GM18502 (cell line): ENCODE measurements around the gene NINL.
A peak's percentile ranks its signal among the peaks of the same experiment; 100 is the strongest.
"Not testable (repeated sequence)": the region's sequence is repeated elsewhere in the genome, so short reads cannot be mapped to it uniquely, and the experiment has no call there.

Experiments
- ATAC-seq: cut with Tn5 transposase; IDR thresholded peaks from one replicate; pipeline ENCODE4 v1.9.1; 2021; ENCODE audit warnings: mild to moderate bottlenecking; ENCODE audit not compliant: unreplicated experiment, poor library complexity

NINL gene

DNA sequence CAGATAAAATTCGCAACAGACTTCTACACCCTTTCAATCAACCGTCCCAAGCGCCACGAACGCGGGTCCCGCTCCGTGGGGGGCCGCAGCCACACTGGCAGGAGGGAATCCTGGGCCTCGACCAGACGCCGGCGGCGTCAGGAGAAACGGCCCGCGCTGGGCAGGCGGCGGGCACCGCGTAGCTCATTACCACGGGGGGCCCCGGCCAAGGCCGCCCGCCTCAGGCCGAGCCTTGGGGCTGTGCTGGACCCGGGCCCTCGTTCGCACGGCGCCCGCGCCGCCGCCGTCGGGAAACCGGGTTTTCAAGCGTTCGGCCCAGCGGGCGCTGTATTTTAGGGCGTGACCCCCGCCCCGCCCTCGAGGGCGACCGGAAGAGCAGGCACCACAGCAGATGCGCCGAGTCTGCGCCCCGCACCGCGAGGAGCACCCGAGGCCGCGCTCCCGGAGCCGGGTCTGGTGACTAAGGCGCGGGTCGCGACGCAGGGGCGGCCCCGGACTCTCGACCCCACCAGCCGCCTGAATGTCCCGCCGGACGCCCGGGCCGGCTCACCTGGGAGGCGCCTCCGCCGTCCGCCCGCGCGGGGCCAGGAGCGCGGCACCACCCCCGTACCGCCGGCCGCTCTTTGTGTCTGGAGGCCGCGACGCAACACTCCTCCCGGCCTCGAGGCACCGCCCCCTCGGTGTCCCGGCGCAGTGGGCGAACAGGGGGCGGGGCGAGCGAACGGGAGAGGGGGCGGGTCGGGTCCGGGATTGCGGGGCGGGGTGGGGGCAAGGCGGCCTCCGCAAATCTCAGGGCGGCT is at the start of gene NINL:
TSS of gene NINL (minus strand) at position 627 of the 800 bp plus-strand sequence. CDS start 58,944 bp downstream, outside the sequence.
- ATAC-seq: peak; percentile 73

DNA sequence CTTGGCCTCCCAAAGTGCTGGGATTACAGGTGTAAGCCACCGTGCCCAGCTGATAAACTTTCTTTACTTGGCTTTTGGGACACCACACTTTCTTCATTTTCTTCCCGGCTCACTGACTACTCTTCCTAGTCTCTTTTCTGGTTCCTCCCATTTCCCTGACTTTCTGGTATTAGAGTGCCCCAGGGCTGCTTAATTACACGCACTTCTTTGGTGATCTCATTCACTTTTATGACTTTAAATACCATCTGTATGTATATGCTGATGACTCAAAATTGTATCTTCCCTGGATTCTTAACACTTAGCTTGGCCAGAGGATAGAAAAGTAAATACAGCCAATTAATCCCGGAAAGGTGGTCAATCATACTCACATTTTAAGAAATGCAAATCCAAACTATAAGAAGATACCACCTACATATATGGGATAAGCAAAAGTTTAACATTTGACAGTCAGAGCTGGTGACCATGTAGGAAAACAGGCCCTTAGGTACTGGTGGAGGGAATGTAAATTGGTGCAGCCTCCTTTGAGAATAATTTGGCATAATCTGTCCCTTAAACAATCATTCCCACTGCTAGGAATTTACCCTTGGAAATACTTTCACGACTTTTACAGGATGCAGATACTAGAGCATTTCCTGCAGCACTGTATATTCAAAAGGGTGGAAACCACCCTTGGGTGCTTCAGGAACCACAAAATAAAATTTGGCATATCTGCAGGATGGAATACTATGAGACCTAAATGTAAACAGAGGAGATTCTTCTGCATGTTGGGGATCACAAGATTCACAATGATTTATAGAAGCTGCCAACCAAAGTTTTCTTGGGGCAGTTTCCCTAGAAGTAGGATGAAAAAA is 47.8 kb upstream of the NINL start:
- ATAC-seq: no peak

DNA sequence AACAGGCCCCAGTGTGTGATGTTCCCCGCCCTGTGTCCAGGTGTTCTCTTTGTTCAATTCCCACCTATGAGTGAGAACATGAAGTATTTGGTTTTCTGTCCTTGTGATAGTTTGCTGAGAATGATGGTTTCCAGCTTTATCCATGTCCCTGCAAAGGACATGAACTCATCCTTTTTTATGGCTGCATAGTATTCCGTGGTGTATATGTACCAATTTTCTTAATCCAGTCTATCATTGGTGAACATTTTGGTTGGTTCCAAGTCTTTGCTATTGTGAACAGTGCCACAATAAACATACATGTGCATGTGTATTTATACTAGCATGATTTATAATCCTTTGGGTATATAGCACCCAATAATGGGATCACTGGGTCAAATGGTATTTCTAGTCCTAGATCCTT is 45.3 kb upstream of the NINL start:
- ATAC-seq: not testable (repeated sequence)

DNA sequence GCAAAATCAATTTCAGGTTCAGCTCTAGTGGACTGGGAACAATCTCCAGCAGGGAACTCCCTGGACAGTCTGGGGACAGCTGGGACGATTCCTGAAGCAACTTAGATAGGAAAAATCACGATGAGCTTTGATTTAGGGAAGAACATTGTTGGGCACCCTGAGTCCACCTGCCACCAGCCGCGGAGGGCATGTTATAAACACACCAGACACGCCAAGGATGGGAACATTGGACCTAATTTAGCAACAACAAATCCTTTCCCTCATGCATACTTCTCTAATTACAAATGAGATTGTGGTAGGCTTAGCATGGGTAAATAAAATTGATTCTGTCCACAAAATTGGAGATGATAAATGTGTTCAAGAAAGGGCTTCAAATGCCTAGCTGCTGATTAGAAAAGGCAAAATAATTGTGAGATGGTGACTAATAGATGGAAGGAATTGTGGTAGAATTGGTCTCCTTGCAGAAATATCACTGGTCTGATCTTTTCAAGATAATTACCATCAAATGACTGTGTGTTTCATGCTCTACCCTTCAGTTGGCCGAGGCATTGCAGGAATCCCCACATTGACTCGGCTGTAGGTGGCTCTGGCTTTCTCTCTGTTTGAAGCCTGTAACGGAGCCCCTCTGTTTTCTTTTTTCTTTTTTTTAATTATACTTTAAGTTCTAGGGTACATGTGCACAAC is 44.6 kb upstream of the NINL start:
- ATAC-seq: no peak

DNA sequence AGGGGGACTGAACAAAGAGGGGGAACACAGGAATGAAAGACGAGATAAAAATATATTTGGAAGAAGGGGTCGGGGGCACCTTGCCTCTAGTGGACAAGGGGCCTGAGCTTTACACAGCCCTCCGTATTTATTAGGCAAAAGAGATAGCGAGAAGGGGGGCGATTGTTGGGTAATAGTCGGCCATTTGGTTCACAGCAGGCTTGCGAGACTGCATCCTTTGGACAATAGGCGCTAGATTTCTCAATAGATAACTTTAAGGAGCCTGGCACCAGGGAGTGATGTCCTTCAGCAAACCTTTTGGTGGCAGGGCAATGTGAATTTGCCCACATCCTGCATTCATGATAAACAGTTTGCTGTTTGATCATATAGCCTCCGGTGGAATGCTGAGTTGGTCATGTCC is 41.4 kb upstream of the NINL start:
- ATAC-seq: no peak

DNA sequence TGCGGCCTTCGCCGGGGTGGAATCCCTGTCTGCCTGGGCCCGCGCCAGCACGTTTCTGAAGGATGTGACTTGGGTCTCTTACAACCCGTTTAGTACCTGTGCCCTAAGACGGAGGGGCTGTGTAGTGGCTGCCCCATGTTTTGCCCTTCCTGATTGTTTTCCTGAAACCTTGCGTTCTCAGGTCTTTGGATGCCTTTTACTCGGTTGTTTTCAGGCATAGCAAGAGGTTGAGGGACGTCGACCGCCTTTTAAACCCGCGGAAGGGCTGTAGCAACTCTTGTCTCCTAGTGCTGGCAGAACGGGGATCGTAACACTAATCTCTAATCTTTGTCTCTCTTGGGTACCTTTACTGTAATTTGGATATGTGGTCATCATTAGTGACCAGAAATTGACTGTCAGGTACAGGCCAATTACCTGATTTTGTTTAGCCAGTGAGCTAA is 39.2 kb upstream of the NINL start:
- ATAC-seq: no peak

DNA sequence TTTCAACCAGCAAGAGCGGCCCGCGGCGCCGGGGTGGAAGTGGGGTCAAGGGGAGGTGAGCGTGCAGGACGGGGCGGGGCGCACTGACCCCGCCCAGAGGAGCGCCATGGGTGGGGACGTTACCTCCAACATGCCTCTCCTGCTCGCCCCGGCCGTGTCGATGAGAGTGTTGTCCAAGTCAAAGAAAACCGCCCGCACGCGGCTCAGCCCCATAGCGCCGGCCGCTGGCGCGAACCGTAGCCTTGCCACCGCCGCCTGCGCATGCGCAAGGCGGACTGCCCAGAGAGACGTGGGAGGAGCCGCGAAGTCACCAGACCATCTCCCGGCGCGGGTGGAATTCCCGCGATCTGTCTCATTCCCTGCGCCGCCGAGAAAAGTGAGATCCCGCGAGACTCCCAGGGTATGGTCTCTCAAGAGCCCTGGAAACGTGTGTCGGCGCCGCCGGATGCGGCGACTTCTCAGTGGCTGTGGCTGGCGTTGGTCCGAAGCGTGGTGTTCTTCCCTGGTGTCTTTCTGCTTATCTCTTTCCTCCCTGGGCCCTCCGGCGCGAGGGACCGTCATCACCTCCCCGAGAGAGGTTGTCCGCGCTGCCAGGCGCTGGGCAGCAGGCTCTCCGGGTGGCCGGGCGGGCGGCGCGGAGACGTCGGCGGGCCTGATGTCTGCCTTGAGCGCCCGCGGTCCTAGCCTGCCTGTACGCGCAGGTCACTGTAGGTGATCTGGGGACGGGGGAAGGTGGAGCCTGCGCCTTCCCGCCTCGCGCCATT is 38.6 kb upstream of the NINL start, which contains the start of gene NANP:
TSS of gene NANP (minus strand) at position 279 of the 764 bp plus-strand sequence. CDS start at position 213, 66 bp downstream.
- peak; percentile 86 for ATAC-seq

DNA sequence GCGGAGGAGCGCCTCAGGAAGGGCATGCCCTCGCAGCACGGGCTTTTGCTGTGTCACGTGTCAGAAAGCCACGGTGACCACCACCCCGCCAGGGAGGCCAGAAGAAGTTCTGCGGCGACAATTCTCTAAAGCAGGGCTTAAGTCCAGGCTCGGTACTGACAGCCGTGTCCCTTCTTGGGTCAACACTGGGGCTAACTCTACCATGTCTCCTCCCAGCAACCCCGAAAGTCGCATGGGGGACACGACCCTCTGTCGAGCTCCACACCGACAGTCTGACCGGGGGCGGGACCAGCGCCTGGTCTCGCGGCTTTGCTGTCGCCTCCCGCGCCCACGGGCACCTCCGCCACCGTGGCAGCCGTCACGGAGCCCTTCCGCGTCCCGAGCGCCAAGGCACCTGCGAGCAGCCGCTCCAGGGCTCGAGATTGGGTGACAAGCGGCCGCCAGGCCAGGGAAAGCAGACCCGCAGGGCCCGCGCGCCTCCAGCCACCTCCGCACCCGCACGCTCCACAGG is 37.9 kb upstream of the NINL start:
- peak; percentile 25 for ATAC-seq

DNA sequence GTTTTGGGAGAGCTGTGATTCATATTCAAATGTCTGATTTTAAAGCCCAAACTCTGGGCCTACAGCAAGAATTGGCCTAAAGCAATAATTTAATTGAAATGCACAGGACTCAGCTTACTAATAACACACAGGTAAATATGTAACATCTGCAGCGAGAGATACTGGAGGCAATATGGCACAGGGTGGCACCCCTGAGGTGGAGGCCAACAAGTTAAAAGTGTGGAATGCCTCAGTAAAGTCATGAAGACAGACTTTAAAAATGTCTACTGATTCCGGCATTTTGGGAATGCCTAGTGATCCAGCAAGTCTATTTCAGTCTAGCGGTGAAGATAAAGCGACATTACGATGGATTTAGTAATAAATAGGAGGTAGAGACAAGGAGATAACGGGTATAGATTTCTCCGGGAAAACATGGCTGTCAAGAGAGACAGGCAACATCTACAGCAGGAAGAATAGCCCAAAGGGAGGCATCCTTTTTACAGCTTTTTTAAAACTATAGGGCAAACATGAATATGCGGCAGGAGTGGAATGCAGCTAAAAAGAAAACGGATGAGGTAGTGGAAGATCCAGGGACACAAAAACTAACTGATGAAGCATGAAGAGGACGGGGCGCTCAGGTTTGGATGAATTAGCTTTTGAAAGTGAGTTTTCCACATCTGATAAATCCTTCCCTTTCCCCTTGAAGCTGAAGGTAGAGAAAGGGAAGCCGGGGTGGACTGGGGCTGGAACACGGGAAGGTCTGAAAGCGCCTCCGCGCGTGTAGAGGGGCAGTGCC is 37.3 kb upstream of the NINL start:
- no peak for ATAC-seq

DNA sequence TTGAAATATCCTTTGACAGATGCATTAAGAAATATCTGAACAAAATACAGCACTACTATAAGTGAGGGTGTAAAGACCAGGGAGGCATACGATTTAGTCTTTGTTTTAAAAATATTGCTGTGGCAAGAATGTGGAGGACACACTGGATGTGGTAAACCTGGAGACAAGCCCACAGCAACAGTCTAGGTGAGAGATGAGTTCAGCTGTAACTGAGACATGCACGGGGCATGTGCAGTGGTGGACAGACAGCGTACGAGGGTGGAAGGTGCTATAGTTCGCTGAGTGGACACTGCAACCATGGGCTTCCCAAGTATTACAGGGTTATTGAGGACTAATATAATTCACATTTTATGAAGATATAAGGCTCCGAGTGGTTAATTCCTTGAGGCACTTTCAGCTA is 36.7 kb upstream of the NINL start:
- ATAC-seq: no peak

DNA sequence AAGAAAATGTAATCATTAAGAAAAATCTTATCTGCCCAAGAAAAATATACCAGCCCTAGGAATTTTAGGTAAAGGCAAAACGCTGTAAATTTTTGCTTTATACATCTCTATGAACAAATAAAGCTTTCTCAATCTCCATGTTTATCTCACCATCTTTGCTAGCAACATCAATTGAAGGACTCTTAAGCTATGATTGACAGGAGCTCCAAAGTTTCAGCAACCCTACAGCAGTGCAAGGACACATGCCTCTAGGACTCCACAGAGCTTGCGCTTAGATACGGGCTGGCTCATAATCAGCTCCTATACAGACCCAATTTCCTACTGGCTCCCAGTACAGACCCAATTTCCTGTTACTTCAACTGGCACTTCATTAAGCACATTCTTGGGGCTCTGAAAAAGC is 34.2 kb upstream of the NINL start:
- no peak for ATAC-seq

DNA sequence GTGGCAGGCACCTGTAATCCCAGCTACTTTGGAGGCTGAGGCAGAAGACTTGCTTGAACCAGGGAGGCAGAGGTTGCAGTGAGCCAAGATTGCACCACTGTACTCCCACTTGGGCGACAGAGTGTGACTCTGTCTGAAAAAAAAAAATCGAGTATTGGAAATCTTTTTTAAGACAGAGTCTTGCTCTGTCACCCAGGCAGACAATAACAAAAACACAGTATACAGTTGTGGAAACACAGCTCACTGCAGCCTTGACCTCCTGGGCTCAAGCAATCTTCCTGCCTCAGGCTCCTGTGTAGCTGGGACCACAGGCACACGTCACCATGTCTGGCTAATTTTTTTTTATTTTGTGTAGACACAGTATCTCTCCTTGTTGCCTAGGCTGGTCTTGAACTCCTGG is 23.4 kb upstream of the NINL start:
- ATAC-seq: no peak

DNA sequence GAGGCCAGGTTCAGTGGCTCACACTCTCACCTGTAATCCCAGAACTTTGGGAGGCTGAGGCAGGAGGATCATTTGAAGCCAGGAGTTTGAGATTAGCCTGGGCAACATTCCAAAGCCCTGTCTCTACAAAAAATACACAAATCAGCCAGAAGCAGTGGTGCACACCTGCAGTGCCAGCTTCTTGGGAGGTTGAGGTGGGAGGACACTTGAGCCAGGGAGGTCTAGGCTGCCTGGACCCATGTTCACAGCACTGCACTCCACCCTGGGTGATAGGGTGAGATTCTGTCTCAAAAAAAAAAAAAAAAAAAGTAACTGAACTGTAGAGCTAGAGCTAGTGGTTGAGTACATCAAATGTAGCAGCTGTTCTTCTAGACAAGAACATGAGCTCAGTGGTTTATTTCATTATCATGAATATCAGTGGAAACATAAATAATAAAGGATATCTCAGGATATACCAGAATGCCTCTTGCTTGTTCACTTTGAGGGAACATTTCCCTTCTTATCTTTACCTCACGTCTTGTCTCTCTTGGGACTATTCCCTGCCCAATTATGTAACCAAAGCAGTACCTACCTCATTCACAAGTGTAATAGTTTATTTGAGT is 20.9 kb upstream of the NINL start:
- ATAC-seq: no peak

DNA sequence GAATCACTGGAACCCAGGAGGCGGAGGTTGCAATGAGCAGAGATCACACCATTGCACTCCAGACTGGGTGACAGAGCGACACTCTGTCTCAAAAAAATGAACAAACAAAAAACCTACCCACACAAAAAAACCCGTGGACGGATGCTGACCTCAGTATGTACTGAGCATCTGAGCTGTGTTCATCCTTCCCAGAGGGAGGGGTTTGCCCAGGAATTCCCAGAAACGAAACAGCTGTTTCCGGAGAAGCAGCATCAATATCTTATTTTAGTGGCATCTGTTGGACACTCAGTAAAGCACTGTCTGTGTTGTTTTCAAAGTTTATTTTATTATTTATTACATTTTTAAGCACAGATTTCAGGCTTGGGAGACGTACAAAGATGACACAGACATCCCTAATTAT is 19.8 kb upstream of the NINL start:
- no peak for ATAC-seq

DNA sequence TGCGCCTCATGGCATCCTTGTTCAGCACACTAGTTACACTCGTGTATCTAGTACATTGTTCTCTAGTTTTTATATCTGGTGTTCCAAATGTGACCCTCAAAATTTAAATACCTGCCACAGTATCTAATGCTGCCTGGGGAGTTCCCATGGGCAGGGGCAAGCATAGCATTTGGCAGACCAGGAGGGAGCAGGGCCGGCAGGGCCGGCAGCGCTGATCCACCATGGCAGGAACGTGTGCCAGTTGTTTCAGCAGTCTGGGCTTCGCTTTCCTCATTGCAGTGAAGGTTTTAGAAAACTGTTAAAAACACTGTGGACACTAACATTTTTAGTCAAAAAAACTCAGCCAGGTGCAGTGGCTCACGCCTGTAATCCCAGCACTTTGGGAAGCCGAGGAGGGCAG is 19.3 kb upstream of the NINL start:
- ATAC-seq: no peak

DNA sequence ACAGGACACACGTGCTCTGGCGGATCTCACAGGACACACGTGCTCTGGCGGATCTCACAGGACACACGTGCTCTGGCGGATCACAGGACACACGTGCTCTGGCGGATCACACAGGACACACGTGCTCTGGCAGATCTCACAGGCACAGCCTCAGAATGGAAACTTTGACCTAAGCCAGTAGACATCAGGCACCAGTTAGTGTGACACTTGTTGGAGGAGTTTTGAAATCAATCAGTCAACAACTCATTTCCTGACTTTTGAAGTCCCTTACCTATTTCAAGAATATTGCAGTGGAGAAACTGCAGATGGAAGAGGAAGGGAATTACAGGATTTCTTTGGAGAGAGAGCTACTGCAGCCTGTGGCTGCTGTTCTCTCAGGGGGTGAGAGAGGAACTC is 17.6 kb upstream of the NINL start:
- ATAC-seq: not testable (repeated sequence)

DNA sequence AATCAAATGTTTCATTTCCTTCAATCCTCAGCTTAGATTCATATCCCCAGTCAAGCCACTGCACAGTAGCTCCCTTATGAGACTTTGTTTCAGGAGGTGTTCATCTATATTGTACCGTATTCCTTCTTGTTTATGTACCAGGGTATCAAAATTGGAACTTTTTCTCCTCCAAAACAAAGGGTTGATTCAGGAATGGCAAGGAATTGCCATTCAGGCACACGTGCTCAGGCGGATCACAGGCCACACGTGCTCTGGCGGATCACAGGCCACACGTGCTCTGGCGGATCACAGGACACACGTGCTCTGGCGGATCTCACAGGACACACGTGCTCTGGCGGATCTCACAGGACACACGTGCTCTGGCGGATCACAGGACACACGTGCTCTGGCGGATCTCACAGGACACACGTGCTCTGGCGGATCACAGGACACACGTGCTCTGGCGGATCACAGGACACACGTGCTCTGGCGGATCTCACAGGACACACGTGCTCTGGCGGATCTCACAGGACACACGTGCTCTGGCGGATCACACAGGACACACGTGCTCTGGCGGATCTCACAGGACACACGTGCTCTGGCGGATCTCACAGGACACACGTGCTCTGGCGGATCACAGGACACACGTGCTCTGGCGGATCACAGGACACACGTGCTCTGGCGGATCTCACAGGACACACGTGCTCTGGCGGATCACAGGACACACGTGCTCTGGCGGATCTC is 17.0 kb upstream of the NINL start:
- ATAC-seq: not testable (repeated sequence)

DNA sequence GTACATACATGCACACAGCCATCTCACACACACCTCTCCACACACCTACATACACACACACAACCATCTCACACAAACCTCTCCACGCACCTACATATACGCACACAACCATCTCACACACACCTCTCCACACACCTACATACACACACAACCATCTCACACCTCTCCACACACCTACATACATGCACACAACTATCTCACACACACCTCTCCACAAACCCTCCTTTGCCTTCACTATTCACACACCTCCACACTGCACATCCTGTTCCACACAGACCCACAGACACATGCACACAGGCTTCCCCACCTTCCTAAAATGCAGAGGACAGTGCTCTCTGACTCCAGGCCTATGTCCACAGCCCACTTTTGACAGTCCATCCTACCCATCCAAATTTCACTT is 16.3 kb upstream of the NINL start:
- no peak for ATAC-seq
